Measurements from ENCODE around the gene AZU1.
"Not testable (repeated sequence)": the region's sequence is repeated elsewhere in the genome, so short reads cannot be mapped to it uniquely, and the experiment has no call there.

AZU1 gene

GRCh38 chr19:844546-844971 lies 16.9 kb downstream of the AZU1 start:
- Histone ChIP-seq H3K27me3 (ENCODE audit: control insufficient read depth, insufficient read depth, low read length) (peaks cover 55% of the 10 kb centered on the region), H3K36me3 (ENCODE audit: insufficient read depth, low read length) (no peaks in the 10 kb centered on the region), H3K9me3 (replicated peaks; ENCODE audit: low read length) (no peaks in the 10 kb centered on the region), H3K9ac (ENCODE audit: low read depth, low read length) (no peak overlapping the region), H3K4me3 (ENCODE audit: low read length) (no peak overlapping the region), H3K4me2 (ENCODE audit: low read length) (no peak overlapping the region), H3K4me1 (ENCODE audit: control insufficient read depth, insufficient read depth, low read length) (peaks cover 8% of the 10 kb centered on the region)

GRCh38 chr19:845707-846521 lies 18.3 kb downstream of the AZU1 start:
- no peaks in the 10 kb centered on the region for H3K9me3 ChIP-seq (replicated peaks; ENCODE audit: low read length)
- H3K9ac ChIP-seq (ENCODE audit: low read depth, low read length), result no peak overlapping the region
- H3K4me3 ChIP-seq (ENCODE audit: low read length), result no peak overlapping the region
- peaks cover 15% of the 10 kb centered on the region for H3K4me1 ChIP-seq (ENCODE audit: control insufficient read depth, insufficient read depth, low read length)
- no peaks in the 10 kb centered on the region for H3K36me3 ChIP-seq (ENCODE audit: insufficient read depth, low read length)
- peaks cover 53% of the 10 kb centered on the region for H3K27me3 ChIP-seq (ENCODE audit: control insufficient read depth, insufficient read depth, low read length)
- peak overlapping the region; percentile 21 for H3K4me2 ChIP-seq (ENCODE audit: low read length)

GRCh38 chr19:848386-848921 lies 20.8 kb downstream of the AZU1 start:
- no peak overlapping the region for H3K4me3 ChIP-seq (ENCODE audit: low read length)
- H3K27me3 ChIP-seq (ENCODE audit: control insufficient read depth, insufficient read depth, low read length), result peaks cover 50% of the 10 kb centered on the region
- no peak overlapping the region for H3K9ac ChIP-seq (ENCODE audit: low read depth, low read length)
- no peak overlapping the region for H3K4me2 ChIP-seq (ENCODE audit: low read length)
- H3K4me1 ChIP-seq (ENCODE audit: control insufficient read depth, insufficient read depth, low read length), result peaks cover 13% of the 10 kb centered on the region
- no peaks in the 10 kb centered on the region for H3K9me3 ChIP-seq (replicated peaks; ENCODE audit: low read length)
- H3K36me3 ChIP-seq (ENCODE audit: insufficient read depth, low read length), result no peaks in the 10 kb centered on the region

- H3K4me3 ChIP-seq (ENCODE audit: low read length); H3K4me2 ChIP-seq (ENCODE audit: low read length); H3K4me1 ChIP-seq (ENCODE audit: control insufficient read depth, insufficient read depth, low read length); H3K36me3 ChIP-seq (ENCODE audit: insufficient read depth, low read length); H3K9me3 ChIP-seq (replicated peaks; ENCODE audit: low read length); H3K9ac ChIP-seq (ENCODE audit: low read depth, low read length): not testable (repeated sequence)
- H3K27me3 ChIP-seq (ENCODE audit: control insufficient read depth, insufficient read depth, low read length), result peaks cover 44% of the 10 kb centered on the region
These were observed 21.6 kb downstream of the AZU1 start for GRCh38 chr19:849195-849594.

GRCh38 chr19:850221-850978 lies 22.8 kb downstream of the AZU1 start:
- peaks cover 36% of the 10 kb centered on the region for H3K27me3 ChIP-seq (ENCODE audit: control insufficient read depth, insufficient read depth, low read length)
- H3K4me3 ChIP-seq (ENCODE audit: low read length), result peak overlapping the region; percentile 43
- peaks cover 8% of the 10 kb centered on the region for H3K4me1 ChIP-seq (ENCODE audit: control insufficient read depth, insufficient read depth, low read length)
- no peaks in the 10 kb centered on the region for H3K36me3 ChIP-seq (ENCODE audit: insufficient read depth, low read length)
- peak overlapping the region; percentile 6 for H3K9ac ChIP-seq (ENCODE audit: low read depth, low read length)
- H3K9me3 ChIP-seq (replicated peaks; ENCODE audit: low read length), result no peaks in the 10 kb centered on the region
- peak overlapping the region; percentile 69 for H3K4me2 ChIP-seq (ENCODE audit: low read length)

GRCh38 chr19:850979-851335 lies 23.3 kb downstream of the AZU1 start:
- H3K36me3 ChIP-seq (ENCODE audit: insufficient read depth, low read length), result no peaks in the 10 kb centered on the region
- H3K9ac ChIP-seq (ENCODE audit: low read depth, low read length), result peak overlapping the region; percentile 6
- peak overlapping the region; percentile 43 for H3K4me3 ChIP-seq (ENCODE audit: low read length)
- no peaks in the 10 kb centered on the region for H3K9me3 ChIP-seq (replicated peaks; ENCODE audit: low read length)
- H3K27me3 ChIP-seq (ENCODE audit: control insufficient read depth, insufficient read depth, low read length), result peaks cover 31% of the 10 kb centered on the region
- H3K4me1 ChIP-seq (ENCODE audit: control insufficient read depth, insufficient read depth, low read length), result peaks cover 8% of the 10 kb centered on the region
- peak overlapping the region; percentile 69 for H3K4me2 ChIP-seq (ENCODE audit: low read length)

- Histone ChIP-seq H3K36me3 (ENCODE audit: insufficient read depth, low read length) (no peaks in the 10 kb centered on the region), H3K4me2 (ENCODE audit: low read length) (no peak within 1 kb of the TSS), H3K4me1 (ENCODE audit: control insufficient read depth, insufficient read depth, low read length) (peaks cover 8% of the 10 kb centered on the region), H3K27me3 (ENCODE audit: control insufficient read depth, insufficient read depth, low read length) (peaks cover 18% of the 10 kb centered on the region), H3K4me3 (ENCODE audit: low read length) (no peak within 1 kb of the TSS), H3K9ac (ENCODE audit: low read depth, low read length) (no peak within 1 kb of the TSS), H3K9me3 (replicated peaks; ENCODE audit: low read length) (no peaks in the 10 kb centered on the region)
These were observed 24.7 kb downstream of the AZU1 start, which contains the start of gene ELANE for GRCh38 chr19:852136-853013. TSS of gene ELANE (plus strand) at chr19:852303. CDS start at chr19:852329, 26 bp downstream.

GRCh38 chr19:853014-853585 lies 25.5 kb downstream of the AZU1 start:
- Histone ChIP-seq H3K36me3 (ENCODE audit: insufficient read depth, low read length) (no peaks in the 10 kb centered on the region), H3K4me2 (ENCODE audit: low read length) (no peak overlapping the region), H3K9ac (ENCODE audit: low read depth, low read length) (no peak overlapping the region), H3K27me3 (ENCODE audit: control insufficient read depth, insufficient read depth, low read length) (peaks cover 11% of the 10 kb centered on the region), H3K4me3 (ENCODE audit: low read length) (no peak overlapping the region), H3K9me3 (replicated peaks; ENCODE audit: low read length) (no peaks in the 10 kb centered on the region), H3K4me1 (ENCODE audit: control insufficient read depth, insufficient read depth, low read length) (peaks cover 8% of the 10 kb centered on the region)

- not testable (repeated sequence) for H3K4me2 ChIP-seq (ENCODE audit: low read length); H3K4me3 ChIP-seq (ENCODE audit: low read length); H3K27me3 ChIP-seq (ENCODE audit: control insufficient read depth, insufficient read depth, low read length); H3K9ac ChIP-seq (ENCODE audit: low read depth, low read length); H3K36me3 ChIP-seq (ENCODE audit: insufficient read depth, low read length); H3K9me3 ChIP-seq (replicated peaks; ENCODE audit: low read length); H3K4me1 ChIP-seq (ENCODE audit: control insufficient read depth, insufficient read depth, low read length)
These were observed 26.1 kb downstream of the AZU1 start for GRCh38 chr19:853614-854220.

GRCh38 chr19:854549-854948 lies 26.9 kb downstream of the AZU1 start:
- Histone ChIP-seq H3K9me3 (replicated peaks; ENCODE audit: low read length) (no peaks in the 10 kb centered on the region), H3K4me3 (ENCODE audit: low read length) (no peak overlapping the region), H3K9ac (ENCODE audit: low read depth, low read length) (no peak overlapping the region), H3K4me1 (ENCODE audit: control insufficient read depth, insufficient read depth, low read length) (peaks cover 12% of the 10 kb centered on the region), H3K4me2 (ENCODE audit: low read length) (no peak overlapping the region), H3K27me3 (ENCODE audit: control insufficient read depth, insufficient read depth, low read length) (peaks cover 6% of the 10 kb centered on the region), H3K36me3 (ENCODE audit: insufficient read depth, low read length) (no peaks in the 10 kb centered on the region)

All from skeletal muscle satellite cell (primary cell).